ENCODE results near the gene POU2F2.

The POU2F2 gene

GRCh38 chr19:42154471-42155323, 22.5 kb upstream of the POU2F2 start:
- no peak for DNase-seq (ENCODE audit: low read depth)

DNA sequence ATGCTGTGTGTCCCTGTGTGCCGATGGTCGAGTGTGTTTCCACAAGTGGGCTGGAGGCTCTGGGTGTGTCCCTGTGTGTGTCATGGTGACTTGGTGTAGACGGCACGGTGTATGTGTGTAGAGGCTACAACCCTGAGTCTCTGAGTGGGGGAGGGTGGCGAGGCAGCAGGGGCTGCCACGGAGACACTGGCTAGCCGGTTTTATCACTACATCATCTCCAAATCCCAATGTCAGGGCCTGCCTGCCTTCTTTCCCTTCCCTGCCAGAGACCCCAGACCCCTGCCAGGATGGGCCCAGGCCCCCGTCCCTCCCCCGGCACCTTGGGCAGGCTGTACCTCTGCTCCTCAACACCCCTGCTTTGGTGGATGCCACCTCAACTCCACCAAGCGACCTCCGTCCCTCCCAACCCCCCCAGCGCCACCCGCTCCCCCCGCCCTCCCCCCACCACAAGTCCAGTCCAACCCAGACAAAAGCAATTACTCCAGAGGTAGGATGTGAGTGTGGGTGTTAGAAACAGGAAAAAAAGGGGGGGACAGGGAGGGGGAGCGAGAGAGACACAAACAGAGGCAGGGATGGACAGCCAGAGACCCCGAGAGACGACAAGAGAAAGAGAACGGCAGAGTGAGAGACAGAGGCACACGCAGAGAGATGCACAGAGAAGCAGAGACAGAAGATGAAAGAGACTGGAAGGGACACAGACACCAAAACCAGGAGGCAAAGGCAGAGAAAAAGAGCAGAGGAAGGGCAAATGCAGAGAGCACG, 21.6 kb upstream of the POU2F2 start:
- DNase-seq (ENCODE audit: low read depth): no peak

GRCh38 chr19:42152910-42153671, 20.8 kb upstream of the POU2F2 start:
- no peak for DNase-seq (ENCODE audit: low read depth)

GRCh38 chr19:42151782-42152684, 19.8 kb upstream of the POU2F2 start:
- DNase-seq (ENCODE audit: low read depth): no peak

- DNase-seq (ENCODE audit: low read depth): no peak
Observed at GRCh38 chr19:42150911-42151361, 18.7 kb upstream of the POU2F2 start.

- no peak for DNase-seq (ENCODE audit: low read depth)
Observed at GRCh38 chr19:42150364-42150763, 18.1 kb upstream of the POU2F2 start.

DNA sequence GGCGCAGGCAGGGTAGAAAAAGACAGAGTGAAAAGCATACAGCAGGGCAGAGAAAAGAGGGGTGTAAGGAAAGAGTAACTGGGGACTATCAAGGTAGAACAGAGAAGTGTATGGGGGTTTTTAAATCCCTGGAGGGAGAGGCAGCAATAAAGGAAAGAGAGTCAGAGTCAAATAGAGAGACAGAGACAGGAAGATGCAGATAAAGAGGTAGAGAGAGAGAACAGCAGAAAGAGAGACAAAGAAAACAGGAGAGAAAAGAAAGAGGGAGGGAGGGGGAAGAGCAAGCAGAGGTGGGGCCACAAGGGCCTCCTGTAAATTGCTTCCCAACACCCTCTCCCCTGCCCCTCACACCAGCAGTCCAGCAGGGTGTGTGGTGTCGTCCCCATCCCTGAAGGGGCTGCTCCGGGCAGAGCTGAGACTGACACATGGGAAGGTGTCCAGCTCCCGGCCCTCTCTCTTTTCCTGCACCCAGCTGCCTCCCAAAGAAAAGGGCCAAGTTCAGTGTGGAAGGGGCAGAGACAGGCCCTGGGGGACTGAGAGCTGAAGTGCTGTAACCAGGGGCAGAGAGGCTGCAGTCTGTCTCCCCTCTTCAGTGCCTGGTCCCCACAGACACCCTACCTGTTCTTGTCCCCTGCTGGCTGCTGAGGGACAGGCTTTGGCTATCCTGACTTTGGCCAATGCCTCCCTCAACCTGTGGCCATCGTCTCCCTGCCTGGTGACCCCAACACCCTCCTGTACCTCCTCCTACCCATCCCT, 17.4 kb upstream of the POU2F2 start:
- no peak for DNase-seq (ENCODE audit: low read depth)

DNA sequence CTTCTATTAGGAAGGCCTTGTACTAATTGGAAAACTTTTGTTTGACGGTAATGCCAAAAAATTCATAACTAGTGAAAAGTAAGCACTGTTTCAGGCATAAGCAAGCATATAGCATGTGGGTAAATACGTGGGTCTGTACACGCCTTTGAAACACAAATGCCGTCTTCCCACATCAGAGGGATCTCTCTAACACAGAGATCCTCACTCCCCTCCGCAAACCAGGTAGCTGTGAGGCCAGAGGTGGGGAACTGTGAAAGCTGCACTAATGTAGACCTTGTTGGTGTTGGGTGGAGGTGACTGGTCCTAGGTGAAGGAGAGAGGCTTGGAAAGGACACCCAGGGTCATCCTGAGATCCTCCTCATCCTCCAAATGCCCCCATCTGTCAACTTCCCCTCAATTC, 16.0 kb upstream of the POU2F2 start:
- no peak for DNase-seq (ENCODE audit: low read depth)

GRCh38 chr19:42143341-42144234, 11.3 kb upstream of the POU2F2 start:
- no peak for DNase-seq (ENCODE audit: low read depth)

DNA sequence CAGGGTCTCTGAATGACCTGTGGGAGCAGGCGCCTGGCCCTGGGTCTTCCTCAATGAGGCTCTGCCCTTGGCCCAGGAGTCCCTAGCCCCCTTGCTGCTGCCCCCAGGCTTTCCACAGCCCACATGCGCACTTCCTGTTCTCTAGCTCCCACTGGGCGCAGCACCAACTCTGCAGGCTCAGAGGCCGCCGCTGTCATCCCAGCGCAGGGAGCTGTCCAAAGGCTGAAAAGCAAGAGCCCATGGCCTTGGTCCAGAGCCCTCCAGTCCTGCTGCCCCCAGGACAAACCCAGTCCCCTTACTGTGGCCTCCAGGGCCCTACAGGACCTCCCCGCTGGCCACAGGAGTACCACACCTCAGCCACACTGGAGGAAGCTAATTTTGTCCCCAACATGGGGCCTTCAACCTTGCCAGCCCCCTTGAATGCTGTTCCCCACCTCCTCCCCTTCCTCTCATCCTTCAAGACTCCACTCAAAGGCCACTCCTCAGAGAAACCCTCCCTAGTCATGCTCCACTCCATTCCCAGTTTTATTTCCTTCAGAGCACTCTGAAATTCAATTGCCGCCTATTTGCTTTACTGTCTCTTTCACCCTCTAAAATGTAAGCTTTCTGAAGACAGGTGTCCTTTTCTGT, 8.0 kb upstream of the POU2F2 start:
- no peak for DNase-seq (ENCODE audit: low read depth)

- no peak for DNase-seq (ENCODE audit: low read depth)
Observed at GRCh38 chr19:42134535-42135070, 2.4 kb upstream of the POU2F2 start.

- peak; percentile 78 for DNase-seq (ENCODE audit: low read depth)
Observed at GRCh38 chr19:42132851-42133528, 744 bp upstream of the POU2F2 start.

DNA sequence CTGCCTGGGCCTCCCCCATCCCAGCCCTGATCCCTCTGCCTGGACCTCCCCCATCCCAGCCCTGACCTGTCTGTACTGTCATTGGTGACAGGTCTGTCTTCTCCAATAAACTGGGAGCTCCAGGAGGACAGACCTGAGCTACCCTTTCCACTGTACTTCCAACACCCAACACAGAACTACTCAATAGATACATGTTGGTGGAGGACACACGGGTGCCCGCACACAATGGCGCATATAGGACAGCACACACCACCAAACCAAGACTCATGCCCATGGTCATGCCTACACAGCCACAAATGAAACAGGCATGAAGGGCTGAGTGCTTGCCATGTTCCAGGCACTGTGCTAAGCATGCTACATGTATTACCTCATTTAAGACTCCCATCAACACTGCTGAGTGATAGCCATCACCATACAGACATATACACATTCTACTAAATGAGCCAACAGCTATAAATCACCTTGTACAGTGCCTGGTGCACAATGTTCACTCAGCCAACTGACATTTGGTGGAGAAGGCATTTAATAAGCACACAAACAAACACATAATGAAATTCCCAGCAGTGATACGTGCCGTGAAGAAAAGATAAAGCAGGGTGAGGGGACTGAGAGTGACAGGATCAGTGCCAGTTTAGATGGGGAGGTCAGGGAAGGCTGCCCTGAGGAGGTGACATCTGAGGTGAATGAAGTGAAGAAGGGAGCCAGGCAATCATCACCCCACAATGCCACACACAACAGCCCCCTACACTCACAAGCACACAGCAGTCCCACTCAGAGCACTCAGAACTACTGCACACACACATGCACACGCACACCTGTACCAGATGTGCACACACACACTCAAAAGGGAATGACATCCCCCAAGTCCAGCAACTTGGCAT, 857 bp downstream of the POU2F2 start:
- no peak for DNase-seq (ENCODE audit: low read depth)

DNA sequence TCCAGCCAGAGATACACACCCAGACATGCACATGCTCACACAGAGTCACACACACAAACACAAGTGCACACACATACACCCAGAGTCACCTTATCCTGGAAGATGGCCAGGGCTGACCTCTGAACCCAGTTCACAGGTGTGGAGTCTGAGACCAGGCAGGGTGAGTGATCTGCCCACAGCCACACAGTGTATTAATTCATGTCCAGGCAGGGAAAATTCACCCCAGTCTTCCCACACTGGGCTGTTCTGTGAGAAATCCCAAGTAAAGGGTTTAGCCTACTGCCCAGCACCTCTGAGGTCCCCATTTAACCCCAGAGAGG, 2.0 kb downstream of the POU2F2 start:
- DNase-seq (ENCODE audit: low read depth): no peak

DNA sequence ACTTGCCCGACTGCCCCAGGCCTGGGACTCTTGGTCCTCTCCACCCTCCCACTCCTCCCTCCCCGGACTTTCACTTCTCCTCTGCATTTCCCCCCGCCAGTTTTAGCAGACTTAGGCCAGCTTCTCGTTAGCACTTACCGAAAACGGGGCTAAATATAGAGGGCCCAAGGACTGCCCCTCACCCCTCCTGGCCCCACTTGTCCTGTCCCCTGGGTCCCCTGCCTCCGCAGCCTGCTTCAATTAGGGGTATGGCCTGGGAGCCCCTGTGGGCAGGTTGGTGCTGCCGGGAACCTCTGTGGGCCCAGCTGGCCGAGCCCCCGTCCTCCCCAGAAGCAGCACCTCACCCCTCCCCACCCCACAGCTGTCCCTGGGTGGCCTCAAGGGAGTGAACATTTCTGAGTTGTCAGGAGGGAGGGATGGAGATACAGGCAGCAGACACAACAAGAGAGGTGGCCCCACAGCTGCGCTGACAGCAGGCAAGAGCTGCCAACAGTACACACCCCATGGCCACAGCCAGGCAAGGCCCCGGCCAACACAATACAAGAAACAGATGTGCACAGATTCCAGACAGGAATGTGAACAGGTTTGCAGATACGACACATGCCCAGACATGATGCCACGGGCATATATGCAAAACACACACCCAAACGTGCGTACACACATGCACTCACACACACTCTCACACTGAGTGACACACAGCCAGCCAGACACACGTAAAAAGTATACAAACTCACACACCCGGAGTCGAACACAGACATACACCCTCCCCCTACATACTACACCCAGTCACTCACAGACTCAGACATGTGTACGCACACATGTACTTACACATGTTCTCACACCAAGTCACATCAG, 2.6 kb downstream of the POU2F2 start:
- no peak for DNase-seq (ENCODE audit: low read depth)

GRCh38 chr19:42126574-42126973, 5.7 kb downstream of the POU2F2 start:
- DNase-seq (ENCODE audit: low read depth): no peak

DNA sequence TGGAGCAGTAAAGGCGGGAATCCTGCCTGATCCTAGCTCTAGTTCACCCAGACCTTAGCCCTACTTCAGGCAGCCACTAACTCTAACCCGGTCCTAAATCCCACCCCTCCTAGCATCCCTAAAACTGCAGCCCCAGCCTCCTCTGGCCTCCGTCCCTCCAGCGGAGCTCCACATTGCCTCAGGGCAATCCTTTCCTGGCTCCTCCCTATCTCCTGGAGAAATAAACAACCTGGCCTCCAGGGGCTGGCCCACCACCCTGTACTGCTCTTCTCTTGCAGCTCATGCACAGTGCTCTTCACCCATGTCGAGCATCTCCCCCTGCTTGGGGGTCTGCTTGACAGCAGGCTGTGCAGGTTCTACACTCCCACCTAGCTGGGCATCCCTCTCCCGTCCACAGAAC, 6.7 kb downstream of the POU2F2 start:
- no peak for DNase-seq (ENCODE audit: low read depth)

Data from stimulated activated CD8-positive, alpha-beta memory T cell treated with anti-CD3 and anti-CD28 coated beads, Interleukin-15, amount 100 ng/mL, for 1 hour (primary cell).